Measurements from ENCODE around the gene PRPH2.
"Not testable (repeated sequence)": the region's sequence is repeated elsewhere in the genome, so short reads cannot be mapped to it uniquely, and the experiment has no call there.

PRPH2 gene

GRCh38 chr6:42735976-42736375 is 13.6 kb upstream of the PRPH2 start:
- Histone ChIP-seq H3K36me3 (ENCODE audit: control insufficient read depth, insufficient read depth, low read length) (no peaks in the 10 kb centered on the region), H3K4me3 (ENCODE audit: low read depth, low read length) (no peak overlapping the region), H3K27ac (ENCODE audit: low read depth, low read length) (no peak overlapping the region), H3K27me3 (ENCODE audit: control insufficient read depth, insufficient read depth, low read length) (no peaks in the 10 kb centered on the region), H3K9ac (ENCODE audit: low read length) (no peak overlapping the region), H3K4me1 (ENCODE audit: control insufficient read depth, insufficient read depth, low read length) (no peaks in the 10 kb centered on the region), H3K9me3 (ENCODE audit: control insufficient read depth, insufficient read depth, low read depth, low read length) (peaks cover 3% of the 10 kb centered on the region; the same call in 1 of the 2 replicates)

GRCh38 chr6:42733867-42734481 is 11.6 kb upstream of the PRPH2 start:
- H3K36me3 ChIP-seq (ENCODE audit: control insufficient read depth, insufficient read depth, low read length); H3K9me3 ChIP-seq (ENCODE audit: control insufficient read depth, insufficient read depth, low read depth, low read length); H3K4me1 ChIP-seq (ENCODE audit: control insufficient read depth, insufficient read depth, low read length); H3K9ac ChIP-seq (ENCODE audit: low read length); H3K4me3 ChIP-seq (ENCODE audit: low read depth, low read length); H3K27me3 ChIP-seq (ENCODE audit: control insufficient read depth, insufficient read depth, low read length); H3K27ac ChIP-seq (ENCODE audit: low read depth, low read length): not testable (repeated sequence)

- peaks cover 3% of the 10 kb centered on the region; the same call in 1 of the 2 replicates for H3K9me3 ChIP-seq (ENCODE audit: control insufficient read depth, insufficient read depth, low read depth, low read length)
- no peaks in the 10 kb centered on the region for H3K36me3 ChIP-seq (ENCODE audit: control insufficient read depth, insufficient read depth, low read length)
- peaks cover 5% of the 10 kb centered on the region; the same call in 1 of the 2 replicates for H3K4me1 ChIP-seq (ENCODE audit: control insufficient read depth, insufficient read depth, low read length)
- H3K27me3 ChIP-seq (ENCODE audit: control insufficient read depth, insufficient read depth, low read length): no peaks in the 10 kb centered on the region
- no peak overlapping the region for H3K27ac ChIP-seq (ENCODE audit: low read depth, low read length)
- H3K9ac ChIP-seq (ENCODE audit: low read length): no peak overlapping the region
- no peak overlapping the region for H3K4me3 ChIP-seq (ENCODE audit: low read depth, low read length)
These were observed 7.3 kb upstream of the PRPH2 start for GRCh38 chr6:42729731-42730130.

GRCh38 chr6:42727627-42728026 is 5.2 kb upstream of the PRPH2 start:
- no peak overlapping the region for H3K4me3 ChIP-seq (ENCODE audit: low read depth, low read length)
- H3K9ac ChIP-seq (ENCODE audit: low read length): no peak overlapping the region
- peaks cover 3% of the 10 kb centered on the region; the same call in 1 of the 2 replicates for H3K9me3 ChIP-seq (ENCODE audit: control insufficient read depth, insufficient read depth, low read depth, low read length)
- H3K36me3 ChIP-seq (ENCODE audit: control insufficient read depth, insufficient read depth, low read length): no peaks in the 10 kb centered on the region
- H3K27me3 ChIP-seq (ENCODE audit: control insufficient read depth, insufficient read depth, low read length): no peaks in the 10 kb centered on the region
- H3K27ac ChIP-seq (ENCODE audit: low read depth, low read length): no peak overlapping the region
- H3K4me1 ChIP-seq (ENCODE audit: control insufficient read depth, insufficient read depth, low read length): peaks cover 5% of the 10 kb centered on the region; the same call in 1 of the 2 replicates

- Histone ChIP-seq H3K9me3 (ENCODE audit: control insufficient read depth, insufficient read depth, low read depth, low read length) (no peaks in the 10 kb centered on the region), H3K9ac (ENCODE audit: low read length) (no peak overlapping the region), H3K36me3 (ENCODE audit: control insufficient read depth, insufficient read depth, low read length) (no peaks in the 10 kb centered on the region), H3K4me1 (ENCODE audit: control insufficient read depth, insufficient read depth, low read length) (peaks cover 5% of the 10 kb centered on the region; the same call in 1 of the 2 replicates), H3K4me3 (ENCODE audit: low read depth, low read length) (no peak overlapping the region), H3K27me3 (ENCODE audit: control insufficient read depth, insufficient read depth, low read length) (no peaks in the 10 kb centered on the region), H3K27ac (ENCODE audit: low read depth, low read length) (no peak overlapping the region)
These were observed 4.8 kb upstream of the PRPH2 start for GRCh38 chr6:42727087-42727611.

- Histone ChIP-seq H3K9me3 (ENCODE audit: control insufficient read depth, insufficient read depth, low read depth, low read length) (no peaks in the 10 kb centered on the region), H3K27me3 (ENCODE audit: control insufficient read depth, insufficient read depth, low read length) (no peaks in the 10 kb centered on the region), H3K4me3 (ENCODE audit: low read depth, low read length) (no peak overlapping the region), H3K4me1 (ENCODE audit: control insufficient read depth, insufficient read depth, low read length) (peaks cover 5% of the 10 kb centered on the region; the same call in 1 of the 2 replicates), H3K27ac (ENCODE audit: low read depth, low read length) (no peak overlapping the region), H3K36me3 (ENCODE audit: control insufficient read depth, insufficient read depth, low read length) (no peaks in the 10 kb centered on the region), H3K9ac (ENCODE audit: low read length) (no peak overlapping the region)
These were observed 4.2 kb upstream of the PRPH2 start for GRCh38 chr6:42726485-42727086.

GRCh38 chr6:42726026-42726425 is 3.6 kb upstream of the PRPH2 start:
- H3K27me3 ChIP-seq (ENCODE audit: control insufficient read depth, insufficient read depth, low read length): no peaks in the 10 kb centered on the region
- no peaks in the 10 kb centered on the region for H3K36me3 ChIP-seq (ENCODE audit: control insufficient read depth, insufficient read depth, low read length)
- H3K27ac ChIP-seq (ENCODE audit: low read depth, low read length): no peak overlapping the region
- H3K9me3 ChIP-seq (ENCODE audit: control insufficient read depth, insufficient read depth, low read depth, low read length): no peaks in the 10 kb centered on the region
- H3K4me3 ChIP-seq (ENCODE audit: low read depth, low read length): no peak overlapping the region
- peaks cover 5% of the 10 kb centered on the region; the same call in 1 of the 2 replicates for H3K4me1 ChIP-seq (ENCODE audit: control insufficient read depth, insufficient read depth, low read length)
- no peak overlapping the region for H3K9ac ChIP-seq (ENCODE audit: low read length)

- no peaks in the 10 kb centered on the region for H3K9me3 ChIP-seq (ENCODE audit: control insufficient read depth, insufficient read depth, low read depth, low read length)
- no peak overlapping the region for H3K27ac ChIP-seq (ENCODE audit: low read depth, low read length)
- peaks cover 7% of the 10 kb centered on the region; the same call in 1 of the 2 replicates for H3K4me1 ChIP-seq (ENCODE audit: control insufficient read depth, insufficient read depth, low read length)
- no peaks in the 10 kb centered on the region for H3K27me3 ChIP-seq (ENCODE audit: control insufficient read depth, insufficient read depth, low read length)
- no peak overlapping the region for H3K9ac ChIP-seq (ENCODE audit: low read length)
- no peak overlapping the region for H3K4me3 ChIP-seq (ENCODE audit: low read depth, low read length)
- no peaks in the 10 kb centered on the region for H3K36me3 ChIP-seq (ENCODE audit: control insufficient read depth, insufficient read depth, low read length)
These were observed 2.4 kb upstream of the PRPH2 start for GRCh38 chr6:42724825-42725224.

- H3K36me3 ChIP-seq (ENCODE audit: control insufficient read depth, insufficient read depth, low read length): no peaks in the 10 kb centered on the region
- H3K27me3 ChIP-seq (ENCODE audit: control insufficient read depth, insufficient read depth, low read length): no peaks in the 10 kb centered on the region
- no peak overlapping the region for H3K27ac ChIP-seq (ENCODE audit: low read depth, low read length)
- H3K4me3 ChIP-seq (ENCODE audit: low read depth, low read length): no peak overlapping the region
- no peak overlapping the region for H3K9ac ChIP-seq (ENCODE audit: low read length)
- H3K9me3 ChIP-seq (ENCODE audit: control insufficient read depth, insufficient read depth, low read depth, low read length): no peaks in the 10 kb centered on the region
- 0 out of 2 replicates have a peak, but pooled peaks cover 2% of the 10 kb centered on the region for H3K4me1 ChIP-seq (ENCODE audit: control insufficient read depth, insufficient read depth, low read length)
These were observed 1.7 kb downstream of the PRPH2 start for GRCh38 chr6:42720739-42721138.

- H3K36me3 ChIP-seq (ENCODE audit: control insufficient read depth, insufficient read depth, low read length): no peaks in the 10 kb centered on the region
- H3K27me3 ChIP-seq (ENCODE audit: control insufficient read depth, insufficient read depth, low read length): no peaks in the 10 kb centered on the region
- H3K27ac ChIP-seq (ENCODE audit: low read depth, low read length): no peak overlapping the region
- peaks cover 10% of the 10 kb centered on the region for H3K9me3 ChIP-seq (ENCODE audit: control insufficient read depth, insufficient read depth, low read depth, low read length)
- H3K4me3 ChIP-seq (ENCODE audit: low read depth, low read length): no peak overlapping the region
- H3K9ac ChIP-seq (ENCODE audit: low read length): no peak overlapping the region
- H3K4me1 ChIP-seq (ENCODE audit: control insufficient read depth, insufficient read depth, low read length): 0 out of 2 replicates have a peak, but pooled peaks cover 2% of the 10 kb centered on the region
These were observed 6.5 kb downstream of the PRPH2 start for GRCh38 chr6:42715871-42716270.

GRCh38 chr6:42714098-42714761 is 8.2 kb downstream of the PRPH2 start:
- no peaks in the 10 kb centered on the region for H3K27me3 ChIP-seq (ENCODE audit: control insufficient read depth, insufficient read depth, low read length)
- H3K9me3 ChIP-seq (ENCODE audit: control insufficient read depth, insufficient read depth, low read depth, low read length): peaks cover 10% of the 10 kb centered on the region
- H3K27ac ChIP-seq (ENCODE audit: low read depth, low read length): no peak overlapping the region
- no peak overlapping the region for H3K9ac ChIP-seq (ENCODE audit: low read length)
- no peaks in the 10 kb centered on the region for H3K36me3 ChIP-seq (ENCODE audit: control insufficient read depth, insufficient read depth, low read length)
- H3K4me3 ChIP-seq (ENCODE audit: low read depth, low read length): no peak overlapping the region
- H3K4me1 ChIP-seq (ENCODE audit: control insufficient read depth, insufficient read depth, low read length): peaks cover 5% of the 10 kb centered on the region

Data from HUES6 (cell line).